A549 treated with GW870086 at 1 μM for 4 hours (cell line): ENCODE results near the gene NPHS1. TPM values are rescaled to one million over a fixed set of nuclear protein-coding genes. Genes with fewer than 3 reads are reported as not detected.

Source experiments
- total RNA-seq: library from RNA; stranded (reverse); fragments of 200-300 nt; extraction: Qiagen RNA extraction; gene quantifications from 5 replicates; pipeline ENCODE4 v1.2.3, GENCODE V29; 2022; ENCODE audit warnings: low read depth

NPHS1 gene
- total RNA-seq, result 0.41 to 0.75 TPM (median 0.59 TPM) in 5 replicates

GRCh38 chr19:35852029-35852780, at the start of gene NPHS1:
Gene NPHS1, minus strand, starts transcription at chr19:35852504. Its CDS starts 667 bp downstream, at chr19:35851837.

GRCh38 chr19:35868172-35868822, 16.0 kb upstream of the NPHS1 start, which contains the start of gene APLP1:
Gene APLP1, plus strand, starts transcription at chr19:35868574. Its CDS starts 63 bp downstream, at chr19:35868637.

GRCh38 chr19:35856546-35857149, 4.3 kb upstream of the NPHS1 start, which contains the start of gene KIRREL2:
Gene KIRREL2, plus strand, starts transcription at chr19:35856911. Its CDS starts 209 bp downstream, at chr19:35857120.

GRCh38 chr19:35812220-35813042, 39.9 kb downstream of the NPHS1 start, which contains the start of gene PRODH2:
Gene PRODH2, minus strand, starts transcription at chr19:35812845. Its CDS starts 40 bp downstream, at chr19:35812805.

Other genes starting within 250 kb of the NPHS1 start
- 12.2 to 17.4 TPM (median 14.8 TPM) in 5 replicates for gene HAUS5, start 239.8 kb downstream of the NPHS1 start, total RNA-seq
- gene RBM42, start 223.5 kb downstream of the NPHS1 start, total RNA-seq, result 147 to 204 TPM (median 201 TPM) in 5 replicates
- gene ETV2, start 210.8 kb downstream of the NPHS1 start, total RNA-seq, result 2.1 to 3.1 TPM (median 2.2 TPM) in 5 replicates
- 1,289 to 1,613 TPM (median 1,322 TPM) in 5 replicates for gene COX6B1, start 204.2 kb downstream of the NPHS1 start, total RNA-seq
- 0.41 to 1.2 TPM (median 0.91 TPM) in 5 replicates for gene UPK1A, start 186.0 kb downstream of the NPHS1 start, total RNA-seq
- gene ZBTB32, start 147.9 kb downstream of the NPHS1 start, total RNA-seq, result not detected in 5 replicates
- 48.1 to 60.8 TPM (median 55.0 TPM) in 5 replicates for gene KMT2B, start 134.5 kb downstream of the NPHS1 start, total RNA-seq
- gene IGFLR1, start 110.1 kb downstream of the NPHS1 start, total RNA-seq, result 7.6 to 13.3 TPM (median 10.2 TPM) in 5 replicates
- gene U2AF1L4, start 107.1 kb downstream of the NPHS1 start, total RNA-seq, result 25.2 to 29.1 TPM (median 25.8 TPM) in 5 replicates
- gene PSENEN, start 106.9 kb downstream of the NPHS1 start, total RNA-seq, result 260 to 334 TPM (median 276 TPM) in 5 replicates
- 20.0 to 28.4 TPM (median 22.7 TPM) in 5 replicates for gene LIN37, start 103.9 kb downstream of the NPHS1 start, total RNA-seq
- gene HSPB6, start 95.5 kb downstream of the NPHS1 start, total RNA-seq, result 0.18 to 0.38 TPM (median 0.32 TPM) in 4 of 5 replicates, not detected in the other
- gene PROSER3, start 94.3 kb downstream of the NPHS1 start, total RNA-seq, result 21.3 to 29.7 TPM (median 26.3 TPM) in 5 replicates
- 4.1 to 8.6 TPM (median 6.0 TPM) in 5 replicates for gene ARHGAP33, start 76.9 kb downstream of the NPHS1 start, total RNA-seq
- gene PRODH2, start 39.7 kb downstream of the NPHS1 start, total RNA-seq, result 0.18 to 0.80 TPM (median 0.29 TPM) in 5 replicates
- gene KIRREL2, start 4.4 kb upstream of the NPHS1 start, total RNA-seq, result 0.46 to 0.74 TPM (median 0.53 TPM) in 5 replicates
- gene APLP1, start 16.1 kb upstream of the NPHS1 start, total RNA-seq, result 65.9 to 95.9 TPM (median 93.4 TPM) in 5 replicates
- 4.8 to 7.4 TPM (median 6.3 TPM) in 5 replicates for gene NFKBID, start 48.0 kb upstream of the NPHS1 start, total RNA-seq
- 0.28 to 0.45 TPM in 2 of 5 replicates, not detected in the others for gene HCST, start 50.0 kb upstream of the NPHS1 start, total RNA-seq
- gene TYROBP, start 55.8 kb upstream of the NPHS1 start, total RNA-seq, result not detected in 5 replicates
- 13.5 to 23.2 TPM (median 21.2 TPM) in 5 replicates for gene LRFN3, start 83.9 kb upstream of the NPHS1 start, total RNA-seq
- 38.3 to 50.7 TPM (median 48.4 TPM) in 5 replicates for gene SDHAF1, start 142.7 kb upstream of the NPHS1 start, total RNA-seq
- gene SYNE4, start 156.3 kb upstream of the NPHS1 start, total RNA-seq, result 0.14 to 0.53 TPM (median 0.25 TPM) in 5 replicates
- 19.6 to 28.5 TPM (median 26.6 TPM) in 5 replicates for gene ALKBH6, start 161.7 kb upstream of the NPHS1 start, total RNA-seq
- gene CLIP3, start 180.4 kb upstream of the NPHS1 start, total RNA-seq, result 0.67 to 0.94 TPM (median 0.72 TPM) in 5 replicates
- gene THAP8, start 201.8 kb upstream of the NPHS1 start, total RNA-seq, result 5.3 to 6.8 TPM (median 6.3 TPM) in 5 replicates
- gene WDR62, start 202.4 kb upstream of the NPHS1 start, total RNA-seq, result 20.3 to 27.6 TPM (median 24.5 TPM) in 5 replicates